ENCODE measurements around the gene RSRC1.
"Not testable (repeated sequence)": the region's sequence is repeated elsewhere in the genome, so short reads cannot be mapped to it uniquely, and the experiment has no call there.

Gene RSRC1

GRCh38 chr3:158540066-158540465 lies 430.2 kb downstream of the RSRC1 start:
- no peak for DNase-seq

- DNase-seq, result no peak
Measured at GRCh38 chr3:158548691-158549090, 438.8 kb downstream of the RSRC1 start.

DNA sequence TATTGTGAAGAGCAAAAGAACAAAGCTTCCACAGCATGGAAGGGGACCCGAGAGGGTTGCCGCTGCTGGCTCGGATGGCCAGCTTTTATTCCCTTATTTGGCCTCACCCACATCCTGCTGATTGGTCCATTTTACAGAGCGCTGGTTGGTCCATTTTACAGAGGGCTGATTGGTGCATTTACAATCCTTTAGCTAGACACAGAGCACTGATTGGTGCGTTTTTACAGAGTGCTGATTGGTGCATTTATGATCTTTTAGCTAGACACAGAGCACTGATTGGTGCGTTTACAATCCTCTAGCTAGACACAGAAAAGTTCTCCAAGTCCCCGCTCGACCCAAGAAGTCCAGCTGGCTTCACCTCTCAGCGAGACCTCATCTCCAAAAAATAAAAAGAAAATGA lies 440.0 kb downstream of the RSRC1 start:
- not testable (repeated sequence) for DNase-seq

GRCh38 chr3:158552124-158552523 lies 442.2 kb downstream of the RSRC1 start:
- DNase-seq, result no peak

DNA sequence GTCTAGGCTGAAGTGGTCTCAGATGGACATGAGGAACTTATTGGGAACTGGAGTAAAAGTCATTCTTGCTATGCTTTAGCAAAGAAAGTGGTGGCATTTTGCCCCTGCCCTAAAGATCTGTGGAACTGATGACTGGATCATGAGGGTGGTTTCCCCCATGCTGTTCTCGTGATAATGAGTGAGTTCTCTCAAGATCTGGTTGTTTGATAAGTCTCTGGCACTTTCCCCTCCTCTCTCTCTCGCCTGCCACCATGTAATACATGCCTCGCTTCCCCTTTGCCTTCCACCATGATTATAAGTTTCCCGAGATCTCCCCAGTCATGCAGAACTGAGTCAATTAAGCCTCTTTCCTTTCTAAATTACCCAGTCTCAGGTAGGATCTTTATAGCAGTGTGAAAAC lies 449.6 kb downstream of the RSRC1 start:
- peak in 1 of 5 experiments; percentile 6 for DNase-seq

DNA sequence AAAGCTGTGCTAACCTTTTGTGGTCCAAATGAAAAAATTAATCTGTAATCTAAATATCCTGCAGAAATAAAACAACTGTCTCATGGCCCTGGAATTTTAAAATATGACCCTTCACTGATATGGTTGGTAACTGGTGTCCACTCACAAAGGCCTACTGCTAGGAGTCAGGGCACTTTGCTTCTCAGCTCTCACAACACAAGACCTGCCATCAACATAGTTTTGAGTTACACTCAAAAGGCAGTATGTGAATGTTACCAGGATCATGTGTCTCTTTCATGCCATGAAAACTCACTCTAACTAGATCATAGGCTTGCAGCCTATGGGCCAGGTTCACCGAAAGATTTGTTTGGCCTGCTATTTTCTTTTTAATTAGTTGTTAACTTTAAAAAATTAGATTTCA lies 451.1 kb downstream of the RSRC1 start:
- DNase-seq, result no peak

- no peak for DNase-seq
Measured at GRCh38 chr3:158562674-158563073, 452.8 kb downstream of the RSRC1 start.

- DNase-seq, result no peak
Measured at GRCh38 chr3:158563076-158563475, 453.2 kb downstream of the RSRC1 start.

DNA sequence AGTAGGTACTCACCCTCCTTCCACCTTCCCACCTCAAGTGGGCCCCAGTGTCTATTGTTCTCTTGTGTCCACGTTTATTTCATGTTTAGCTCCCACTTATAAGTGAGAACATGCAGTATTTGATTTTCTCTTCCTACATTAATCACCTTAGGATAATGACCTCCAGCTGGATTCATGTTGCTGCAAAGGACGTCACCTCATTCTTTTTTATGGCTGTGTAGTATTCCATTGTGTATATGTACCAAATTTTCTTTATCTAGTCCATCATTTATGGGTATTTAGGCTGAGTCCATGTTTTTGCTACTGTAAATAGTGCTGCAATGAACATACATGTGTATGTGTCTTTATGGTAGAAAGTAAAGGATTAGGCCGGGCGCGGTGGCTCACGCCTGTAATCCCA lies 455.2 kb downstream of the RSRC1 start:
- no peak for DNase-seq

GRCh38 chr3:158568784-158569183 lies 458.9 kb downstream of the RSRC1 start:
- DNase-seq, result no peak

DNA sequence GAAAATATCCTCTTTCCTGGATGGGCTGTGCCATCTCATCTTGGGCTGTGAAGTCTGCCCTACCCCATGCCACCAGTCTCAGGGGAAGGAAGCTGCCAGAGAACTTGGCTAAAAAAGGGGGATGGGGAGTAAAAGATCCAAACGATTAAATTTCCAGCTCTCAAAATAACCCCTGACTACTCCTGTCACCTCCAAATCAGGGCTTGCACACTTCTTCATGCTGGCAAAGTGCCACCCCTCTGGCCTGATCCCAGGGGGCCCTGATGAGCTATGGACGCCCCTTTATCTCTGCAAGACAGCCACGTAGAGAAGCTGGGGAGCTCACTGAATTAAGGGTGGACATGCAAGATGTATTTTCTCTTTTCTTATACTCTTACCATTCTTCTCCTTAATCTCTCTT lies 459.9 kb downstream of the RSRC1 start:
- DNase-seq, result no peak

DNA sequence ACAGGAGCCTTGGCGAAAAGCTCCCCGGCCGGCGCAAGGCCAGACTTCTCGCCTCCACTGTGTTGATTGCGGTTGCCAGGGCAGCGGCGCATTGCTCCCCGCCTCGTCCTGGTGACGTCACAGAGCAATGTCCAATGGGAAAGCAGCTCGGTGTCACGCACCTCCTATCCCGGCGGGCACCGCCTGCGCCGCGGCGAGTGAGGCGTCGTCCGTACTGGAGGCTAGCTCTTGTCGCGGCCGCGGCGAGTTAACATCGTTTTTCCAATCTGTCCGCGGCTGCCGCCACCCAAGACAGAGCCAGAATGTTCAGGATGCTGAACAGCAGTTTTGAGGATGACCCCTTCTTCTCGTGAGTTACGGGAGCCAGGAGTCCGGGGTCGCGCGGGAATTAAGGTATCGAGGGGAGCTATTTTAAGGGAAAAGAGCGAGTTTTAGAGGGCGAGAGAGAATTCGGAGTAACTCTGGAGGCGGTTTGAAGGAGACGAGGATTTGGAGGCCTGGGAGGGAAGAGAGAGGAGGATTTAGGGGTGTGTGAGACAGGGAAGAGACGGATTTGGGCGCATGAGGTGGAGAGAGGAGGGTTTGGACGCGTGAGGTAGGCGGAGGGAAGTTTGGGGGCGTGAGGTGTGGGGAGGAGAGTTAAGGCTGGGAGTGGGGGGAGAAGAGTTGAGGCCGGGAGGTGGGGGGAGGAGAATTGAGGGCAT lies 461.3 kb downstream of the RSRC1 start, which contains the start of gene MLF1:
Gene MLF1 (plus strand): TSS at position 196 of the 704 bp plus-strand sequence. CDS start 107 bp downstream, at position 303.
- peak; percentile 34 to 90 (median 68) for DNase-seq

DNA sequence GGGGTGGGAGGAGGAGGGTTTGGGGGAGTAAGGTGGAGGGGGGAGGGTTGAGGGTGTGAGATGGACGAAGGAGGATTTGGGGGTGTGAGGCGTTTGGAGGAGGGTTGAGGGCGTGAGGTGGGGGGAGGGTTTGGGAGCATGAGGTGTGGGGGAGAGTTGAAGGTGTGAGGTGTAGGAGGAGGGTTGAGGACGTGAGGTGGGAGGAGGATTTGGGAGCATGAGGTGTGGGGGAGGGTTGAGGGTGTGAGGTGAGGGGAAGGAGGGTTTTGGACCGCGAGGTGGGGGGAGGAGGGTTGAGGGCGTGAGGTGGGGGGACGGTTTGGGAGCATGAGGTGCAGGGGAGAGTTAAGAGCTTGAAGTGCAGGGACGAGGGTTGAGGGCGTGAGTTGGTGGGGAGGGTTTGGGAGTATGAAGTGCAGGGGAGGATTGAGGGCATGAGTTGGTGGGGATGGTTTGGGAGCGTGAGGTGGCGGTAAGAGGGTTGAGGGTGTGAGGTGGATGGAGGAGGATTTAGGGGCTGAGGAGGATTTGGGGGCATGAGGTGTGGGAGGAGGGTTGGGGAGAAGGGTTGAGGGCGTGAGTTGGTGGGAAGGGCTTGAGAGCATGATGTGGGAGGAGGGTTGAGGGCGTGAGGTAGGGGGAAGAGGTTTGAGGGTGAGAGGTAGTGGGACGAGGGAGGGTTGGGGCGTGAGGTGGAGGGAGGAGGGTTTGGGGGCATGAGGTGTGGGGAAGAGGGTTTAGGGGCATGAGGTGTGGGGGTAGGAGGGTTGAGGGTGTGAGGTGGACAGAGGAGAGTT lies 462.3 kb downstream of the RSRC1 start:
- no peak for DNase-seq

GRCh38 chr3:158572766-158573060 lies 462.8 kb downstream of the RSRC1 start:
- no peak for DNase-seq

DNA sequence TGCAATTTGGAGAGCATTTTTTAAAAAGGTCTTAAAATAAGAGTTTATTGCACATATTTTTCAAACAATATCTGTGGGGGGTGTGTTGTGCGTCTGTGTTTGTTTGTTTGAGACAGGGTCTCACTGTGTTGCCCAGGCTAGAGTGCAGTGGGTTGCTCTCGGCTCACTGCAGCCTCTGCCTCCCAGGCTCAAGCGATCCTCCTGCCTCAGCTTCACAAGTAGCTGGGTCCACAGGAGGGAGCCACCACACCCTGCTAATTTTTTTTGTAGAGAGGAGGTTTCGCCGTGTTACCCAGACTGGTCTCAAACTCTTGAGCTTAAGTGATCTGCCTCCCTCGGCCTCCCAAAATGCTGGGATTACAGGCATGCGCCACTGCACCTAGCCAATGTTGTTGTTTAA lies 463.8 kb downstream of the RSRC1 start:
- DNase-seq, result peak in 1 of 5 experiments; percentile 13

- no peak for DNase-seq
Measured at GRCh38 chr3:158574646-158575045, 464.8 kb downstream of the RSRC1 start.

DNA sequence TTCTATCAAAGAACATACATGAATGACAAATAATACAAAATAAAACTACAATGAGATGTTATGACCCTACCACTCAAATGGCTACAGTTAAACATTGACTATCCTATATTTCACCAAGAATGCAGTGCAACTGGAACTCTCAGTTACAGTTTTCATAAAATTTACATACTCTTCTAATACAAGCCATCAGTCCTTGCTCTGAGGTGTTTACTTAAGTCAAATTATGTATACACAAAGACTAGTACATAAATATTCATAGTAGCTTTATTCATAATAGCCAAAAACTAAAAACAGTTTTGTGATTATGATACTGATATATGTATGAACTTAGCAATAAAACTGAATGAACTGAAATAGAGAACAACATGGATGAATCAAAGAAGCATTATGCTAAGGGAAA lies 480.3 kb downstream of the RSRC1 start:
- DNase-seq, result no peak

All from T-helper 2 cell (primary cell).